Heart left ventricle (tissue), 16 donors: ENCODE data around the gene MRPS5. TPM values are rescaled to one million over a fixed set of nuclear protein-coding genes. Genes with fewer than 3 reads are reported as not detected.
A peak's percentile ranks its signal among the peaks of the same experiment; 100 is the strongest.

Experiments used
- ATAC-seq, 4 donors: fragments of 200-7000 bp; cut with Tn5 transposase; one replicate each; pipeline ENCODE4 v1.9.1; 2020 to 2022; ENCODE audit warnings: moderate library complexity in 4 of 4, mild to moderate bottlenecking in 3 of 4, moderate number of reproducible peaks in 1 of 4
- DNase-seq, 5 donors: peaks; one replicate each; pipeline ENCODE4 v3.0.0-alpha.2; 2020
- H3K27ac ChIP-seq, 12 donors: fragments of 200-600 bp; sonication (generic) in 4 of 12; one replicate each; pipeline versions ENCODE4 v1.5.0 to v1.8.0; 2016 to 2022; ENCODE audit warnings: mild to moderate bottlenecking in 2 of 12
- H3K27me3 ChIP-seq, 9 donors: fragments of 200-600 bp; sonication (generic) in 2 of 9; one replicate each; pipeline versions ENCODE4 v1.5.1 to v1.8.0; 2016 to 2022; ENCODE audit warnings: mild to moderate bottlenecking in 3 of 9
- H3K36me3 ChIP-seq, 9 donors: fragments of 200-600 bp; sonication (generic) in 2 of 9; one replicate each; pipeline versions ENCODE4 v1.5.0 to v1.8.0; 2018 to 2022; ENCODE audit warnings: mild to moderate bottlenecking in 2 of 9
- H3K4me1 ChIP-seq, 12 donors: fragments of 200-600 bp; sonication (generic) in 4 of 12; one replicate each; pipeline versions ENCODE4 v1.5.0 to v1.8.0; 2016 to 2022; ENCODE audit warnings: mild to moderate bottlenecking in 3 of 12
- H3K4me3 ChIP-seq, 12 donors: fragments of 200-600 bp; sonication (generic) in 4 of 12; one replicate each; pipeline versions ENCODE4 v1.5.0 to v1.8.0; 2017 to 2022; ENCODE audit warnings: mild to moderate bottlenecking in 9 of 12, moderate library complexity in 4 of 12
- H3K9me3 ChIP-seq, 12 donors: fragments of 200-600 bp; sonication (generic) in 4 of 12; one replicate each; pipeline versions ENCODE4 v1.5.0 to v1.8.0; 2016 to 2022; ENCODE audit warnings: mild to moderate bottlenecking in 1 of 12
- POLR2A ChIP-seq, 2 donors: fragments of 450-650 bp; IDR thresholded peaks; one replicate each; pipeline ENCODE4 v1.6.1; 2017; ENCODE audit warnings: antibody characterized with exemption in 2 of 2, mild to moderate bottlenecking in 2 of 2, moderate library complexity in 2 of 2
- WGBS, 4 donors: extraction: QIAGEN DNeasy Blood & Tissue Kit in 2 of 4; methylation state at CpG; one replicate each; pipeline versions ENCODE4 v1.1.5 to v1.1.7; 2013 to 2018; 5-methylcytosine and 5-hydroxymethylcytosine counted together
- intact Hi-C, 10 donors: fragments of 100-400 bp; cut with DNase I; formaldehyde crosslinking; loops; one replicate each; pipeline versions ENCODE4 v1.11.1 to v1.14.2; 2022
- polyA plus RNA-seq, 2 donors: library from polyadenylated mRNA; stranded (reverse); fragments of 200-250 nt; gene quantifications; one replicate each; pipeline ENCODE4 v1.2.3, GENCODE V29; 2013
- total RNA-seq, 9 donors: library from RNA; depleted of rRNA in 2 of 9; stranded (reverse); fragments of >200 nt in 2 of 9; fragmentation: NEBNext Ultra II Directional in 3 of 9; extraction: Animal tissue kit (Norgen Biotek cat#: 25700) in 3 of 9; gene quantifications; one replicate each; pipeline versions ENCODE4 v1.1.0 to v1.2.4, GENCODE V29; 2016 to 2023
- TF ChIP-seq, protein P1 (sequence below), 12 donors: fragments of 200-600 bp; sonication (generic) in 4 of 12; IDR thresholded peaks; one replicate each; pipeline versions ENCODE4 v1.5.0 to v1.8.0; 2018 to 2022; ENCODE audit warnings: antibody characterized with exemption in 12 of 12, mild to moderate bottlenecking in 5 of 12
- donor health status: ischemic (EF 13 %, LVEDD 7.1; RV severe dilation, severe dysfunction).
- donor health status: healthy with polysubstance abuse.
- donor health status: DM: no; HTN: yes; CAD: no.
- donor health status: DM: no; HTN: no; CAD: no.
- donor health status: ischemic (EF 25% LVEDD 6.9; RV normal size, moderate dysfunction).
- donor health status: ischemic (EF 25% LVEDD 5.7; RV mildly dilated, moderate dysfunction).
- donor health status: healthy.
- donor health status: DM: yes; HTN: yes; CAD: no.
- donor health status: ischemic (EF 35%, LVEDD 5.7; RV mildly dilated, moderate dysfunction).
- donor health status: nonischemic (EF 11% LVEDD 7.7; RV severe dilation, severe dysfunction).
- donor health status: DM: yes; HTN: yes; CAD: no.
- donor health status: PGD.
- donor health status: ischemic (EF 29% LVEDD 5.4; RV normal size, mild dysfunction).
- donor health status: nonischemic (EF 23%, LVEDD 6.1; RV moderate dilation, normal function).

Gene MRPS5
- total and polyA plus RNA-seq, 11 donors = 52.4 to 116 (median 71.2) TPM

DNA sequence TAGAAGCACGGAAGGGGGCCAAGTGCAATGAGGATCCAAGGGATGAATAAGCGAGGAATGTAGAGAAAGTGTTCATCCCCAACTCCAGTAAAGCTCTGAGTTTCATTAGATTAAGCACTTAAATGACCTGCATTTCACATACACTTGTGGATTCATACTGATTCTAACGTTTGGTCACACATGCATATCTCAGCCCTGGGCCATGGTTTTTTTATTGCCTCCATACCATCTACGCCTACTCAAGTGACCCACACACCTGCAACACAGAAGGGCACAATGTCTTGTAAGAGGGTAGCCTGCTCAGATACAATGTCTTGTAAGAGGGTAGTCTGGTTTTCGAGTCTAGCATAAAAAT, 566 bp upstream of the MRPS5 start:
- Histone ChIP-seq H3K27me3 (no peaks in the 10 kb centered on the region), H3K36me3 (peaks cover 0 to 8% (median 0%) of the 10 kb centered on the region in 9 donors), H3K4me1 (peaks cover 0 to 42% (median 26%) of the 10 kb centered on the region in 12 donors), H3K9me3 (no peaks in the 10 kb centered on the region), H3K27ac (peak overlapping the region in 11 of 12 donors; percentile 85 to 99 (median 97)), H3K4me3 (peak overlapping the region; percentile 60 to 100 (median 88))
- TF ChIP-seq POLR2A (IDR thresholded peaks at IDR 0.05) = no peak
- TF ChIP-seq, protein P1, sequence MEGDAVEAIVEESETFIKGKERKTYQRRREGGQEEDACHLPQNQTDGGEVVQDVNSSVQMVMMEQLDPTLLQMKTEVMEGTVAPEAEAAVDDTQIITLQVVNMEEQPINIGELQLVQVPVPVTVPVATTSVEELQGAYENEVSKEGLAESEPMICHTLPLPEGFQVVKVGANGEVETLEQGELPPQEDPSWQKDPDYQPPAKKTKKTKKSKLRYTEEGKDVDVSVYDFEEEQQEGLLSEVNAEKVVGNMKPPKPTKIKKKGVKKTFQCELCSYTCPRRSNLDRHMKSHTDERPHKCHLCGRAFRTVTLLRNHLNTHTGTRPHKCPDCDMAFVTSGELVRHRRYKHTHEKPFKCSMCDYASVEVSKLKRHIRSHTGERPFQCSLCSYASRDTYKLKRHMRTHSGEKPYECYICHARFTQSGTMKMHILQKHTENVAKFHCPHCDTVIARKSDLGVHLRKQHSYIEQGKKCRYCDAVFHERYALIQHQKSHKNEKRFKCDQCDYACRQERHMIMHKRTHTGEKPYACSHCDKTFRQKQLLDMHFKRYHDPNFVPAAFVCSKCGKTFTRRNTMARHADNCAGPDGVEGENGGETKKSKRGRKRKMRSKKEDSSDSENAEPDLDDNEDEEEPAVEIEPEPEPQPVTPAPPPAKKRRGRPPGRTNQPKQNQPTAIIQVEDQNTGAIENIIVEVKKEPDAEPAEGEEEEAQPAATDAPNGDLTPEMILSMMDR (IDR thresholded peaks at IDR 0.05) = no peak
- peak in 2 of 4 donors; percentile 3 to 4 for ATAC-seq
- intact Hi-C loops = loop anchor here in 4 of 10 donors (2.0 to 10.0 kb wide), 6 partner anchors 35 to 225 kb away; partner anchors contain the start of genes ZNF514 (in 4 of the 4) and ZNF892 (in 3 of the 4)
- DNase-seq = no peak
- 23 to 29% (median 26%) methylated on average over 5 of the region's 5 CpGs for WGBS, 4 donors

DNA sequence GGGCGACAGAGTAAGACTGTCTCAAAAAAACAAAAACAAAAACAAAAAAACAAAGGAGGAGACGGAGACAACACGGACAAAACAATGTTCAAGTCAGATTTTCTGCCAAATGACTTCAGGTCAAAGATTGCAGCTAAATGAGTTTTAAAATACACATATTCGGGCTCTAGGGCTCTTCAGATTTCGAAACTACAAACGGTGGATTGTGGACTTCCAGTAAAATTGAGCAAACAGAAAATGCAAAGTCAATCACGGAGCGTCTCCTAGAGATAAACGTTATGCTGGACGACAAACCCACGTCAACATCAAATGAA, 558 bp downstream of the MRPS5 start:
- intact Hi-C loops = loop anchor here in 4 of 10 donors (5.0 to 10.0 kb wide), 4 partner anchors 36 to 226 kb away; partner anchors contain the start of genes ZNF514 (in 3 of the 4) and ZNF892 (in 2 of the 4)
- Histone ChIP-seq H3K27me3 (no peaks in the 10 kb centered on the region), H3K4me1 (peaks cover 0 to 42% (median 26%) of the 10 kb centered on the region in 12 donors), H3K36me3 (peaks cover 0 to 19% (median 10%) of the 10 kb centered on the region in 9 donors), H3K9me3 (no peaks in the 10 kb centered on the region), H3K27ac (peak overlapping the region; percentile 85 to 99 (median 96)), H3K4me3 (peak overlapping the region; percentile 60 to 100 (median 88))
- TF ChIP-seq, protein P1 (IDR thresholded peaks at IDR 0.05) = no peak
- TF ChIP-seq POLR2A (IDR thresholded peaks at IDR 0.05) = no peak
- no peak for ATAC-seq
- DNase-seq = no peak
- WGBS, 4 donors = 0 to 2% (median 1%) methylated on average over 11 of the region's 11 CpGs

DNA sequence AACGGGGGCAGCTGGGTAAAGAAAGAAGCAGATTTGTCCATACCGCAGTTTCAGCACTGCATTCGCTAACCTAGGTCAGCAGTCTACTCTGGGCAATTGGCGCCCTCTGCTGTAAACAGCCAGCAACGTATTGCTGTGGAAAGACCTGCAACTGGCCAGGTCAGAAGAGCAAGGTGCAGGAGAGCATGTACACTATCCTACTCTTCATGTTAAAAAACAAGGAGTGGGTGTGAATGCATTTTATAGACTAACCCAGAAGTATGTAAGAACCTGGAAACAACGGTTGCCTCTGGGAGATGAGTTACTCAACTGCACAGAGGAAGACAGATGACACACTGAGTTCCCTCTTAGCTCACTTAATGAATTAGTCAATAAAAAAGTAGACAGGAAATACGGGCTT, 6.2 kb downstream of the MRPS5 start:
- TF ChIP-seq, protein P1 (IDR thresholded peaks at IDR 0.05) = peak; percentile 44 to 79 (median 68)
- no peak for TF ChIP-seq POLR2A (IDR thresholded peaks at IDR 0.05)
- Histone ChIP-seq H3K27ac (no peak overlapping the region), H3K9me3 (no peaks in the 10 kb centered on the region), H3K4me3 (no peak overlapping the region), H3K36me3 (peaks cover 0 to 72% (median 58%) of the 10 kb centered on the region in 9 donors), H3K4me1 (peaks cover 0 to 39% (median 24%) of the 10 kb centered on the region in 12 donors), H3K27me3 (no peaks in the 10 kb centered on the region)
- 17 to 22% (median 19%) methylated on average over 7 of the region's 7 CpGs for WGBS, 4 donors
- ATAC-seq (peak; percentile 83 to 91 (median 86)), DNase-seq (peak in 4 of 5 donors; percentile 36 to 64 (median 58))
- intact Hi-C loops = loop anchor here in 8 of 10 donors (1.0 to 10.0 kb wide), 7 partner anchors 38 to 93 kb away; partner anchors contain the start of gene MAL (in 1 of the 8)

DNA sequence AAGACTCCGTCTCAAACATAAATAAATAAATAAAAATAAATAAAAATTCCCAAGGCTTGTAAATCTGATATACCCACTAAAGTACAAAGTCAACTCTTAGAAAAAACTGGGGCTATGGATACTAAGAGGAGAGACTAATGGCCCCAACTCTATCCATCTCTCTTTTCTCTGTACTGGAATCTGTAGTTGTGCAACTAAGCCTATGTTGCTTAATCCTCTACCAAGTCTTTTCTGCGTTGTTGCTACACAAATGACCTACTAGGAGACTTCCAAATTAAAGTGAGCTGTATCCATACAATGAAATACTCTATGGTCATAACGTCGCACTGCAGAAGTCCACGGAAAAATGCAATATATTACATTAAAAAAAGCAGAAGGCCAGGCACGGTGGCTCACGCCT, 8.1 kb downstream of the MRPS5 start:
- Histone ChIP-seq H3K4me1 (peaks cover 0 to 20% (median 9%) of the 10 kb centered on the region in 12 donors), H3K36me3 (peaks cover 0 to 92% (median 77%) of the 10 kb centered on the region in 9 donors), H3K4me3 (no peak overlapping the region), H3K27ac (no peak overlapping the region), H3K27me3 (no peaks in the 10 kb centered on the region), H3K9me3 (no peaks in the 10 kb centered on the region)
- TF ChIP-seq POLR2A (IDR thresholded peaks at IDR 0.05) = no peak
- TF ChIP-seq, protein P1 (IDR thresholded peaks at IDR 0.05) = no peak
- ATAC-seq (no peak), DNase-seq (no peak)
- WGBS, 4 donors = 91 to 95% (median 94%) methylated on average over 7 of the region's 7 CpGs
- intact Hi-C loops = loop anchor here in 2 of 10 donors (10.0 kb wide), 2 partner anchors 61 to 89 kb away; partner anchors contain the start of gene MAL (in 1 of the 2)
